B cell (primary cell): Measurements from ENCODE around the gene KIR2DL3. TPM values are rescaled to one million over a fixed set of nuclear protein-coding genes. Genes with fewer than 3 reads are reported as not detected.
"Not testable (repeated sequence)": the region's sequence is repeated elsewhere in the genome, so short reads cannot be mapped to it uniquely, and the experiment has no call there.

Experiments used
- ATAC-seq: fragments of 200-7000 bp; cut with Tn5 transposase; one replicate; pipeline ENCODE4 v1.10.0; 2021; ENCODE audit warnings: low read depth, mild to moderate bottlenecking, moderate number of reproducible peaks, moderate library complexity
- CTCF ChIA-PET: fragments of 350-600 bp; sonication (Branson Sonifier 250); formaldehyde crosslinking; loops from one replicate; lab custom pipeline; 2021; ENCODE audit warnings: antibody characterized with exemption, inconsistent platforms; lab: Charles Lee
- POLR2A ChIA-PET: fragments of 350-600 bp; sonication (Branson Sonifier 250); formaldehyde crosslinking; loops from one replicate; lab custom pipeline; 2021; ENCODE audit warnings: antibody characterized with exemption; lab: Charles Lee
- DNase-seq: peaks from one replicate; pipeline ENCODE4 v3.0.0; 2013
- H2AFZ ChIP-seq: 2 replicates; pipeline ENCODE4 v1.6.1; 2012; ENCODE audit warnings: mild to moderate bottlenecking, low read depth, low read length; ENCODE audit not compliant: insufficient read depth, poor library complexity, severe bottlenecking
- H3K27ac ChIP-seq, 2 donors: 1 replicate in 1 of 2; 2 replicates in 1 of 2; pipeline ENCODE4 v1.5.1; 2012 to 2013; ENCODE audit warnings: low read length in 2 of 2, mild to moderate bottlenecking in 2 of 2, moderate library complexity in 1 of 2
- H3K27me3 ChIP-seq, 4 experiments: fragments of 200-600 bp in 1 of 4; sonication (generic) in 1 of 4; replicated peaks in 1 of 4; 1 replicate in 2 of 4; 2 replicates in 2 of 4; pipeline versions ENCODE4 v1.6.1 to v1.7.0; 2013 to 2016; ENCODE audit warnings: low read length in 3 of 4, mild to moderate bottlenecking in 2 of 4, mixed read lengths in 1 of 4, moderate library complexity in 1 of 4; ENCODE audit not compliant: insufficient read depth in 4 of 4, control insufficient read depth in 3 of 4; ENCODE audit errors: control extremely low read depth in 1 of 4
- H3K36me3 ChIP-seq, 2 experiments: replicated peaks in 1 of 2; 1 replicate in 1 of 2; 2 replicates in 1 of 2; pipeline versions ENCODE4 v1.6.1 to v1.7.1; 2013; ENCODE audit warnings: low read length in 1 of 2; ENCODE audit not compliant: insufficient read depth in 2 of 2, control insufficient read depth in 1 of 2; ENCODE audit errors: control extremely low read depth in 1 of 2, extremely low read depth in 1 of 2
- H3K4me1 ChIP-seq, 2 donors: fragments of 200-600 bp in 1 of 2; sonication (generic) in 1 of 2; 1 replicate in 1 of 2; 2 replicates in 1 of 2; pipeline versions ENCODE4 v1.5.1 to v1.6.1; 2013 to 2017; ENCODE audit warnings: low read length in 2 of 2; ENCODE audit not compliant: control insufficient read depth in 2 of 2, insufficient read depth in 2 of 2
- H3K4me2 ChIP-seq: replicated peaks from 2 replicates; pipeline ENCODE3; 2012; ENCODE audit warnings: mild to moderate bottlenecking, low read depth, low read length; ENCODE audit not compliant: poor library complexity, severe bottlenecking
- H3K4me3 ChIP-seq, 5 experiments: fragments of 200-600 bp in 1 of 5; sonication (generic) in 1 of 5; 1 replicate in 3 of 5; 2 replicates in 2 of 5; pipeline versions ENCODE4 v1.5.1 to v1.7.0; 2011 to 2016; ENCODE audit warnings: low read length in 4 of 5, mild to moderate bottlenecking in 4 of 5, low read depth in 2 of 5, control low read depth in 1 of 5, moderate library complexity in 1 of 5; ENCODE audit not compliant: insufficient read depth in 1 of 5; ENCODE audit errors: control extremely low read depth in 1 of 5, extremely low read depth in 1 of 5
- H3K79me2 ChIP-seq: fragments of 200-600 bp; sonication (generic); one replicate; pipeline ENCODE4 v1.6.0; 2016; ENCODE audit warnings: low read length; ENCODE audit not compliant: control insufficient read depth, insufficient read depth
- H3K9ac ChIP-seq: fragments of 200-600 bp; sonication (generic); 2 replicates; pipeline ENCODE4 v1.6.1; 2017; ENCODE audit warnings: mild to moderate bottlenecking, low read length, moderate library complexity
- H3K9me3 ChIP-seq, 3 donors: one replicate each; pipeline versions ENCODE4 v1.6.1 to v1.7.1; 2013; ENCODE audit warnings: low read length in 2 of 3; ENCODE audit not compliant: control insufficient read depth in 2 of 3, insufficient read depth in 1 of 3; ENCODE audit errors: control extremely low read depth in 1 of 3
- H4K20me1 ChIP-seq: 2 replicates; pipeline ENCODE4 v1.6.0; 2012; ENCODE audit warnings: mild to moderate bottlenecking, low read length; ENCODE audit not compliant: insufficient read depth, control insufficient read depth, poor library complexity, severe bottlenecking
- H3K27ac Mint-ChIP-seq: one replicate; pipeline ENCODE4 v1.8.0; 2021; ENCODE audit warnings: mixed read lengths
- H3K27me3 Mint-ChIP-seq: one replicate; pipeline ENCODE4 v1.8.0; 2021; ENCODE audit warnings: mixed read lengths
- H3K4me1 Mint-ChIP-seq: one replicate; pipeline ENCODE4 v1.8.0; 2021; ENCODE audit warnings: mixed read lengths
- H3K4me3 Mint-ChIP-seq: one replicate; pipeline ENCODE4 v1.8.0; 2021; ENCODE audit warnings: mixed read lengths
- H3K9me3 Mint-ChIP-seq: one replicate; pipeline ENCODE4 v1.8.0; 2022; ENCODE audit warnings: mixed read lengths; ENCODE audit not compliant: insufficient read depth
- EZH2 ChIP-seq: IDR thresholded peaks from 2 replicates; pipeline ENCODE4 v1.6.1; 2012; ENCODE audit warnings: borderline replicate concordance, low read depth, mild to moderate bottlenecking, moderate library complexity, low read length; ENCODE audit not compliant: insufficient read depth, poor library complexity, severe bottlenecking
- WGBS: methylation state at CpG from one replicate; pipeline ENCODE4 v1.1.5; 2013; ENCODE audit warnings: missing lambda C conversion rate; ENCODE audit not compliant: insufficient coverage; 5-methylcytosine and 5-hydroxymethylcytosine counted together
- intact Hi-C: fragments of 100-400 bp; cut with micrococcal nuclease; formaldehyde crosslinking; loops from one replicate; pipeline ENCODE4 v1.10.0; 2022
- polyA plus RNA-seq: library from polyadenylated mRNA; depleted of rRNA; stranded (reverse); fragments of >200 nt; gene quantifications from 2 replicates; pipeline ENCODE4 v1.2.3, GENCODE V29; 2012
- total RNA-seq, 2 donors: library from RNA; stranded (reverse); fragments of 120-200 nt in 1 of 2; gene quantifications; 1 replicate in 1 of 2; 2 replicates in 1 of 2; pipeline versions ENCODE4 v1.2.3 to v1.2.4, GENCODE V29; 2013 to 2022
- TF ChIP-seq, protein P1 (sequence below): fragments of 200-600 bp; IDR thresholded peaks from one replicate; pipeline ENCODE4 v1.8.0; 2022; ENCODE audit warnings: antibody characterized with exemption, mild to moderate bottlenecking

Gene KIR2DL3
- total and polyA plus RNA-seq, 2 donors (not counting 1 experiment from before 2014, with no cell fraction given): not detected

DNA sequence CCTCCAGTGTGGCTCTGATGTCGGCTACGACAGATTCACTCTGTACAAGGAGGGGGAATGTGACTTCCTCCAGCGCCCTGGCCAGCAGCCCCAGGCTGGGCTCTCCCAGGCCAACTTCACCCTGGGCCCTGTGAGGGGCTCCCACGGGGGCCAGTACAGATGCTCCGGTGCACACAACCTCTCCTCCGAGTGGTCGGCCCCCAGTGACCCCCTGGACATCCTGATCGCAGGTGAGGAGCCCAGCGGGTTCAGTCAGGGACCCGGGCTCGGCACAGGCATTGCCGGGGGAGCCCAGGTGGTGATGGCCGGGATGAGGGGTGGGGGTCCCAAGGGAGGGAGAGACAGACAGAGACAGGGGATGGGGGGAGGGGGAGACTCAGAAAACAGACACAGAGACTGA, 40.6 kb upstream of the KIR2DL3 start:
- H3K27me3 Mint-ChIP-seq: peaks cover 43% of the 10 kb centered on the region
- H3K4me3 ChIP-seq, POLR2A ChIA-PET, H3K4me1 Mint-ChIP-seq, H3K9ac ChIP-seq, DNase-seq, H3K4me2 ChIP-seq, H3K27ac Mint-ChIP-seq, H3K27ac ChIP-seq, H3K4me3 Mint-ChIP-seq, H3K9me3 ChIP-seq, intact Hi-C loops, H3K4me1 ChIP-seq, ATAC-seq, H4K20me1 ChIP-seq, H3K9me3 Mint-ChIP-seq, CTCF ChIA-PET, H3K79me2 ChIP-seq, H3K27me3 ChIP-seq, H3K36me3 ChIP-seq, H2AFZ ChIP-seq: not testable (repeated sequence)
- WGBS: 88% methylated on average over 12 of the region's 13 CpGs

DNA sequence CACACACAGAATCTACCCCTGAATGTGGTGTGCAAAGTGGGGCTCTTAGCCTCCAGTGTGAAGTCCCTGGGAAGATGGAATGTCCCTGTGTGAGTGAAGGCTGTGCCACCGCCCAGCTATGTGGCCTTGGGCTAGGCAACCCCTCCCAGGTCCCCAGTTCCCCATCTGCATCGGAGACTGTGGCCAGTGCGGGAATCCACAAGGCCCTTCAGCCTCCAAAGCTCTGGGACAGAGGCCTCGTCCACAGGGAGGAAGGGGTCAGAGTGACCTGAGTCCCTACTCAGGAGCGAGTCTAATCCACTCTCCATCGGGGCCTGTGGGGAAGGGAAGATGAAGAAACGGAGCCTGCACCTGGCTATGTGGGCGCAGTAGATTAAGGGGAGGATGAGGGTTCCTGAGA, 33.4 kb upstream of the KIR2DL3 start:
- Histone ChIP-seq H3K36me3 (no peaks in the 10 kb centered on the region), H3K79me2 (no peaks in the 10 kb centered on the region), H3K4me2 (no peak overlapping the region), H3K9ac (no peak overlapping the region), H2AFZ (no peak overlapping the region), H3K4me1 (no peaks in the 10 kb centered on the region), H3K27ac (no peak overlapping the region), H3K27me3 (peaks cover 0 to 6% (median 0%) of the 10 kb centered on the region in 4 experiments), H3K4me3 (no peak overlapping the region), H3K9me3 (no peaks in the 10 kb centered on the region), H4K20me1 (no peaks in the 10 kb centered on the region)
- POLR2A ChIA-PET: no interaction called here
- ATAC-seq (no peak), DNase-seq (no peak)
- 85% methylated on average over 8 of the region's 8 CpGs for WGBS
- Mint-ChIP-seq H3K27ac (no peak overlapping the region), H3K9me3 (no peaks in the 10 kb centered on the region), H3K4me3 (no peak overlapping the region), H3K27me3 (peaks cover 28% of the 10 kb centered on the region), H3K4me1 (no peaks in the 10 kb centered on the region)
- TF ChIP-seq, protein P1, sequence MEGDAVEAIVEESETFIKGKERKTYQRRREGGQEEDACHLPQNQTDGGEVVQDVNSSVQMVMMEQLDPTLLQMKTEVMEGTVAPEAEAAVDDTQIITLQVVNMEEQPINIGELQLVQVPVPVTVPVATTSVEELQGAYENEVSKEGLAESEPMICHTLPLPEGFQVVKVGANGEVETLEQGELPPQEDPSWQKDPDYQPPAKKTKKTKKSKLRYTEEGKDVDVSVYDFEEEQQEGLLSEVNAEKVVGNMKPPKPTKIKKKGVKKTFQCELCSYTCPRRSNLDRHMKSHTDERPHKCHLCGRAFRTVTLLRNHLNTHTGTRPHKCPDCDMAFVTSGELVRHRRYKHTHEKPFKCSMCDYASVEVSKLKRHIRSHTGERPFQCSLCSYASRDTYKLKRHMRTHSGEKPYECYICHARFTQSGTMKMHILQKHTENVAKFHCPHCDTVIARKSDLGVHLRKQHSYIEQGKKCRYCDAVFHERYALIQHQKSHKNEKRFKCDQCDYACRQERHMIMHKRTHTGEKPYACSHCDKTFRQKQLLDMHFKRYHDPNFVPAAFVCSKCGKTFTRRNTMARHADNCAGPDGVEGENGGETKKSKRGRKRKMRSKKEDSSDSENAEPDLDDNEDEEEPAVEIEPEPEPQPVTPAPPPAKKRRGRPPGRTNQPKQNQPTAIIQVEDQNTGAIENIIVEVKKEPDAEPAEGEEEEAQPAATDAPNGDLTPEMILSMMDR: no peak
- no peak for TF ChIP-seq EZH2
- intact Hi-C loops: no loop called here
- CTCF ChIA-PET: no interaction called here
